BE2C (cell line): Measurements from ENCODE around the gene CPVL.
A peak's percentile ranks its signal among the peaks of the same experiment; 100 is the strongest.

Experiments used
- DNase-seq: peaks from one replicate; pipeline ENCODE4 v3.0.0-alpha.2; 2020
- H3K27me3 ChIP-seq: fragments of 250-450 bp; sonication (Bioruptor Pico); 2 replicates; pipeline ENCODE4 v1.5.1; 2020; ENCODE audit warnings: mild to moderate bottlenecking
- H3K36me3 ChIP-seq: fragments of 250-450 bp; sonication (Bioruptor Pico); 2 replicates; pipeline ENCODE4 v1.5.1; 2020; ENCODE audit warnings: mild to moderate bottlenecking
- H3K4me1 ChIP-seq: fragments of 250-450 bp; sonication (Bioruptor Pico); 2 replicates; pipeline ENCODE4 v1.5.1; 2020
- H3K4me3 ChIP-seq: 2 replicates; pipeline ENCODE4 v1.5.1; 2011; ENCODE audit warnings: low read depth, low read length
- H3K9me3 ChIP-seq: fragments of 250-450 bp; sonication (Bioruptor Pico); 2 replicates; pipeline ENCODE4 v1.5.1; 2020
- CTCF ChIP-seq: IDR thresholded peaks from 2 replicates; pipeline ENCODE4 v1.5.1; 2012; ENCODE audit warnings: mild to moderate bottlenecking, low read depth, low read length

Gene CPVL

DNA sequence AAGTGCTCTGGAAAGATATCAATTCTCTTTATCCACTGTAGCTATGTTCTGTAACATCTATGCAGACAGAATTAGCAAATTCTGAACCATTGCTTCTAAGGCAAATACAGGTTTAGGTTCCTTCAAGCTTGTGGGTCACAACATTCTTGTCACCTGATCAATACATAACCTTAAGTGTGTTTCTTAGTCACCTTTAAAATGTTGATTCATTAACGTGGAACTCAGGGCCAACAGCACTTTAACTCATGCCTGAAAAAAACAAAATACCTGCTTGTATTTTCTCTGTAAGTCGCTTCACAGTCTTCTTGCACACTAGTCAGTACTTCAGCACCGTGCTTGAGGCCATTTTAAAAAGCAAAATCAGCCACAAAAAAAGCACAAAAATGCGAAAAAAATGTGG, 153.0 kb downstream of the CPVL start:
- Histone ChIP-seq H3K4me1 (no peaks in the 10 kb centered on the region), H3K4me3 (no peak overlapping the region), H3K36me3 (no peaks in the 10 kb centered on the region), H3K27me3 (peaks cover 9% of the 10 kb centered on the region; the same call in 1 of the 2 replicates), H3K9me3 (no peaks in the 10 kb centered on the region)
- DNase-seq, result no peak
- no peak for TF ChIP-seq CTCF

DNA sequence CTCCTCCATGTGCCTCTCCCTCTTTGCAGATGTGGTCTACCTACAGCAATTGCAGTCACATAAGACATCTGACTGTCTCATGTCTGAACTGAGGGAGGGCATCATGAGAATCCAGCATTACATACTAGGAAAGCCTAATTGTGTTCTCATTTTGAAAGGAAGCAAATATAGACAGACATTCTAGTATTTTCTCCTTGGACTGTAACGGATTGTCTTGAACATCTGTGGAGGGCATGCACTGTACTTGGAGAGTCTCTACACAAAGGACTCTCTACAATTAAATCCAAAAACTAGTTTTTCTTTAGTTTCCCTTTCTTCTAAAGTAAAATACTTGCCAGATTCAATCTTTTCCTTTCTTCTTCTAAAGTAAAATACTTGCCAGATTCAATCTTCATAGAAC, 153.5 kb downstream of the CPVL start:
- TF ChIP-seq CTCF, result no peak
- Histone ChIP-seq H3K36me3 (no peaks in the 10 kb centered on the region), H3K27me3 (peaks cover 9% of the 10 kb centered on the region; the same call in 1 of the 2 replicates), H3K4me1 (no peaks in the 10 kb centered on the region), H3K4me3 (no peak overlapping the region), H3K9me3 (no peaks in the 10 kb centered on the region)
- no peak for DNase-seq

DNA sequence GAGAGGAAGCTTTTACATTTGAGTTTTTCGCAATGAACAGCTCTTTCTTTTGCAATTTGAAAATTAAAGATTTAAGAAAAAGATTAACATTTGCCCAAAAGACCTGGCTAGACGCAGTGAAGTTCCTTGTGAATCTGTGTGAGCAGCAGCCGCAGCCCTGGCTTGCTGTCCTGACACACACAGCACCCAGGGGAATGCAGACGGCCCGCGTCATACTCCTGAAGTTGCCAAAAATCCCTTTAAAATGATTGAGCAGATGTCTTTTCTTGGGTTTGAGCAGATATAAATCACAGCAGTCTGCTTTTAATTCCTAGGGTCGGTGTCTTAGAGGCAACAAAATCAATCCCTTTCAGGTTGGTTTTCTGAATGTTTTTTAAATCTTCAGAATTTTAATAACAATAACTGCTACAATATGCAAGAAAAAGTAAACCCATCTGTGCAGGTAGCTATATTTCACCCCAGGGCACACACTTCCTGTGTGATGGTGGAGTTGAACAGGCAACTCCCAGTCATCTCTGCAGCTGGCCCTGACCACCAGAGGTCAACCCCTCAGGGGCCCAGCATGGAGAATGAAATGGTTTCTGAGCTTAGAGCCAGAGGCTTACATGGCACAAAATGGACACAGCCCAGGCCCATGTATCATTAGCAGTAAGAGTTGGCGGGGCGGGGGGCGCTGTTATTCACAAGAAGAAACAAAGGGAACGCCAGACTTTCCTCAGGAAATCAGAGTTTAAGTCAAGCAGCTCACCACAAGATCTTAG, 156.0 kb downstream of the CPVL start:
- Histone ChIP-seq H3K27me3 (0 out of 2 replicates have a peak, but pooled peaks cover 1% of the 10 kb centered on the region), H3K36me3 (no peaks in the 10 kb centered on the region), H3K4me3 (no peak overlapping the region), H3K4me1 (no peaks in the 10 kb centered on the region), H3K9me3 (no peaks in the 10 kb centered on the region)
- DNase-seq, result peak; percentile 28
- no peak for TF ChIP-seq CTCF

DNA sequence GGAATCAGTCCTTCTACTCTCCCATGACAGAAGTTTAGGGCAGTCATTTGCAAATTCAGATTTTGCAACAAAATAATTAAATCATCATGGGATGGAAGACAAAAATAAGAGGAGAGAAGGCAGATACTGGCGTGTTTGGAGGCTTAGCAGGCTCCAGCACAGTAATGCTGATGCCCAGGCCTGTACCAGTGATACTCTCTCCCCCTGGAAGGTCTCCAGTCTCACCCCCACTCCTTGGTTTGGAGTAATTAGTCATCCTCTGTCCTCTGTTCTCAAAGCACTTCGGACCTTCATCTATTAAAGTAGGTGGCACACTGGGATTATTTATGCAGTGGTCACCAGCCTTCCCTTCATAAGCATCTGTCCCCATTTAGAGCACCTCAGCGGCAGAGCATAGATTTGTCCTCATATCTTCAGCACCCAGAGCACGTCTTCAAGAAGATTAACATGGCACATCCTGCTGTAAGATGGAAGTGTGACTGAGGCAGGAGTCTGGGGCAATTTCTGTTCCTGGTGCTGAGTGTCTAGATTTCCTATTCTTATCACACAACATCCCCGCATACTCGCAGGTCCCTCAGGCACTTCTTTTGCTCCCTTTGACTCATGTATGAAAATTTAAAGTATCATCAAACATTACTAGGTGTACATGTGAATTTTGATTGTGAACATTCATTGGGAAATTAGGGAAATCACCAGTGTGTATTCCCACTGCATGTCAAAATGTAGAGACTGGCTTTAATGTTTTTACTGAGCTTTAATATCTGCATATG, 156.9 kb downstream of the CPVL start:
- Histone ChIP-seq H3K36me3 (no peaks in the 10 kb centered on the region), H3K27me3 (no peaks in the 10 kb centered on the region), H3K4me1 (no peaks in the 10 kb centered on the region), H3K4me3 (no peak overlapping the region), H3K9me3 (no peaks in the 10 kb centered on the region)
- DNase-seq, result no peak
- TF ChIP-seq CTCF, result no peak

- Histone ChIP-seq H3K27me3 (no peaks in the 10 kb centered on the region), H3K4me3 (no peak overlapping the region), H3K9me3 (no peaks in the 10 kb centered on the region), H3K36me3 (no peaks in the 10 kb centered on the region), H3K4me1 (no peaks in the 10 kb centered on the region; the same call in 1 of the 2 replicates)
- DNase-seq, result no peak
- TF ChIP-seq CTCF, result no peak
Measured at GRCh38 chr7:28988810-28989209, 157.5 kb downstream of the CPVL start.

GRCh38 chr7:28988091-28988490, 158.2 kb downstream of the CPVL start:
- Histone ChIP-seq H3K4me1 (no peaks in the 10 kb centered on the region; the same call in none of the 2 replicates), H3K36me3 (no peaks in the 10 kb centered on the region), H3K4me3 (no peak overlapping the region)

More at GRCh38 chr7:28988091-28988490, 158.2 kb downstream of the CPVL start:
- TF ChIP-seq CTCF, result no peak
- Histone ChIP-seq H3K9me3 (no peaks in the 10 kb centered on the region), H3K27me3 (no peaks in the 10 kb centered on the region)
- no peak for DNase-seq
